GOT3 (cell line): ENCODE data around the gene IL4R.
A peak's percentile ranks its signal among the peaks of the same experiment; 100 is the strongest.
"Not testable (repeated sequence)": the region's sequence is repeated elsewhere in the genome, so short reads cannot be mapped to it uniquely, and the experiment has no call there.

Experiments
- DNase-seq: peaks from one replicate; lab custom pipeline; 2025; ENCODE audit warnings: mixed read lengths; lab: John Stamatoyannopoulos, UW

The IL4R gene

DNA sequence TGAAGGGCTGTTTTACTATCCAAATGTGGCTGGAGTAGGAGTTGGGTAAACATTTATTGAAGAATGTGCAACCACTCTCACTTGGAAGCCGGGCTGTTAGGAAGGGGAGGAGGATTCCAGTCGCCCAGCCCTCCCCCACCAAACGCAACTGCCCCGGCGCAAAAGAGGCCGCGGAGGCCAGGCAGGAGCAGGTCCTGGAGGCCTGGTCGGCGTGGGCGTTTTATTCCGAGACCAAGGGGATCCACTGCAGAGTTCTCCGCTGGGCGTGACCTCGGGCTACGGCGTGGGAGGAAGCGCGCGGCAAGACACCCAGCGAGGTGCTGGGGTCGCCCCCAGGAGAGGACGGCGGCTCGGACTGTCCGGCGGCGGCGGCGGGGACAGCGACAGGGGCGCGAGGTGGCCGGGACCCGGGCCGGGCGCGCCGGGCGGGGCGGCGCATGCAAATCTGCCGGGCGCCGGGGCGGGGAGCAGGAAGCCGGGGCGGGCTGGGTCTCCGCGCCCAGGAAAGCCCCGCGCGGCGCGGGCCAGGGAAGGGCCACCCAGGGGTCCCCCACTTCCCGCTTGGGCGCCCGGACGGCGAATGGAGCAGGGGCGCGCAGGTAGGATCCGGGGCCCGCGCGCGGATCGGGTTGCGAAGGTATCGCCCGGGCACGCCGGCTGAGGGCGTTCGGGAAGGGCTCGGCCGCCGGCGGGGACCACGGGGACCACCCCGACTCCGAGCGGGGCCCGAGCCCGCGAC is at the start of gene IL4R:
IL4R (plus strand) TSS at position 553 of the 739 bp plus-strand sequence. CDS start 26,230 bp downstream, outside the sequence.
- DNase-seq: peak; percentile 54

DNA sequence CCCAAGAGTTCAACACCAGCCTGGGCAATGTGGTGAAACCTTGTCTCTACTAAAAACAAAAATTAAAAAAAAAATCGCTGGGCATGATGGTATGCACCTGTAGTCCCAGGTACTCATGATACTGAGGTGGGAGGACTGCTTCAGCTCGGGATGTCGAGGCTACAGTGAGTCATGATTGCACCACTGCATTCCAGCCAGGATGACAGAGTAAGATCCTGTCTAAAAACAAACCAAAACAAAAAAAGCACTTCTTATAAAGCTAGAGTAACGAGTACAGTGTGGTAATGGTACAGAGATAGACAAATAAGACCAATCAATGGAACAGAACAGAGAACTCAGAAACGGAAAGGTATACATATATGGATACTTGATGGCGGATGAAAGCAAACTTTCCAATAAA is 49.6 kb upstream of the IL4R start:
- no peak for DNase-seq

DNA sequence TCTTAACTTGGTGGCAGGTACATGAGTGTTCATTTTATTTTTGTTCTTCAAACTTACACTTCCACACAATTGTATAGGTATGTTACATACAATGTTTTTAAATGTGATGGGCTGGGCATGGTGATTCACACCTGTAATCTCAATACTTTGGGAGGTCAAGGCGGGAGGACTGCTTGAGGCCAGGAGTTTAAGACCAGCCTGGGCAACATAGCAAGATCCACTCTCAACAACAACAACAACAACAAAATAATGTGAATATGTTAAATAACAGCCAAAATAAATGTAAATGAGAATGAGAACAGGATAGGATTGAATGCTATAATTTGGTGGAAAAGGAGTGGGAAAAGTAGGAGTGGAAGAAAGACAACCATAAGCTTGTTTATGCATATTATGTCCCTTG is 47.8 kb upstream of the IL4R start:
- no peak for DNase-seq

DNA sequence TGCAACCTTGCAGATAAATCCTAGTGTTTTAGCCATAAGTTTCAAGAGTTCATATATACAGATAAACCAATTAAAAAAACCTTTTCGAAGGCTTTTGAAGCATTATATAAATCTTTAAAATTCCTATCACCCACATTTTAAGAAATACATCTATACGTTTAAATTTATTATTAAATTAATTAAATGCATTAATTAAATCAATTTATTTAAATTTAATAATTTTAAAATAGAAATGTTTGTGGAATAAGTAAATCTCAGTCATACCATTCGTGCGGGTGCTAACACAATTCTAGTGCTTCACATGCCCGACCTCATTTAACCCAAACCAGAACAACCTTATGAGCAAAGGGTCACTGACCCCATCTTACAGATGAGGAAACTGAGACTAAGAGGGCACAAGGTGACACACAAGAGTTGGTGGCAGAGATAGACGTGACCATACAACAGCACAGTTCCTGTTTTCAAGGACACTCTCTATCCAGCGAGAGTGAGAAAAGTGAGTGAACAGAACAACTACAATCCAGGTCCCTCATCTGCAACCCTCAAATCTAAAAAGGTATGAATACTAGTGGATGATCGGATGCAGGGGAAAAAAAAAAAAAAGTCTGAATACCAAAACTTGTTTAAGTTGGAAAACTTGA is 46.6 kb upstream of the IL4R start:
- no peak for DNase-seq

DNA sequence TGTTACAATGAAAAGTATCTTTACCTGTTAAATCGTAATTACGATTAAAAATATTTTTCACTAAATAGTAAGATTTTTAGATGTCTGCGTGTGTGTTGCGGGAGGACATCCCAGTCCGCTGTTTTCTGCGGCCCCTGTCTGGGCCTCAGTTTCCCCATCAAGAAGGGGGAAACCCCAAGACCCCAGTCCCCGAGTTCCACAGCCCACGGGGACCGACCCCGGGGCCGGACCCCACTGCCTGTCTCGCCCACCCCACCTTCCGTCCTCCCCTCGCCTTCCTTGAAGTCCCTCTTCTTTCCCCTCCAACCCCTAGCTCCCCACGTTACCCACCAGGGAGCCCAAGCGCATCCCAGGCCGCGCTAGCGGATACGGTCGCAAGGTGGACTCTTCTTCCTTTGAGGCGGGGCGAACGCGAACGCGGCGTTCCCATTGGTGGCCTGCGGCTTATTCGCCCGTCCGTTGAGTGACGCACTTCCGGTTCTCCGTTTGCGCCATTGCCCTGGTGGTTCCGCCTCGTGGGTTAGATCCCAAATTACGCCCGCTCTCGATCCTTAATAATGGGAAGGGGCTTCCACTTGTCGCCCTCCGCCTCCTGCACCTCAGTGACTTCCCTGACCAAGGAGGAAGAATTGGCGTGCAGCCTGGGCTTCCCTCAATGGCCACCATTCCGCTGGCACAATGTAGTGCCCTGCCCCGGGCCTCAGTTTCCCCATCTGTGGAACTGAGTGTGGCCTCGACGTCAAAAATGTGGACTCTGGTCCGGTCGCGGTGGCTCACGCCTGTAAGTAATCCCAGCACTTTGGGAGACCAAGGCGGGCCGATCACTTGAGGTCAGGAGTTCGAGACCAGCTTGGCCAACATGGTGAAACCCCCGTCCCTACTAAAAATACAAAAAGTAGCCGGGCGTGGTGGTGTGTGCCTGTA is 45.1 kb upstream of the IL4R start, which contains the start of gene NSMCE1:
NSMCE1 (minus strand) TSS at position 397 of the 924 bp plus-strand sequence. CDS start 11,202 bp downstream, outside the sequence.
- peak; percentile 87 for DNase-seq

DNA sequence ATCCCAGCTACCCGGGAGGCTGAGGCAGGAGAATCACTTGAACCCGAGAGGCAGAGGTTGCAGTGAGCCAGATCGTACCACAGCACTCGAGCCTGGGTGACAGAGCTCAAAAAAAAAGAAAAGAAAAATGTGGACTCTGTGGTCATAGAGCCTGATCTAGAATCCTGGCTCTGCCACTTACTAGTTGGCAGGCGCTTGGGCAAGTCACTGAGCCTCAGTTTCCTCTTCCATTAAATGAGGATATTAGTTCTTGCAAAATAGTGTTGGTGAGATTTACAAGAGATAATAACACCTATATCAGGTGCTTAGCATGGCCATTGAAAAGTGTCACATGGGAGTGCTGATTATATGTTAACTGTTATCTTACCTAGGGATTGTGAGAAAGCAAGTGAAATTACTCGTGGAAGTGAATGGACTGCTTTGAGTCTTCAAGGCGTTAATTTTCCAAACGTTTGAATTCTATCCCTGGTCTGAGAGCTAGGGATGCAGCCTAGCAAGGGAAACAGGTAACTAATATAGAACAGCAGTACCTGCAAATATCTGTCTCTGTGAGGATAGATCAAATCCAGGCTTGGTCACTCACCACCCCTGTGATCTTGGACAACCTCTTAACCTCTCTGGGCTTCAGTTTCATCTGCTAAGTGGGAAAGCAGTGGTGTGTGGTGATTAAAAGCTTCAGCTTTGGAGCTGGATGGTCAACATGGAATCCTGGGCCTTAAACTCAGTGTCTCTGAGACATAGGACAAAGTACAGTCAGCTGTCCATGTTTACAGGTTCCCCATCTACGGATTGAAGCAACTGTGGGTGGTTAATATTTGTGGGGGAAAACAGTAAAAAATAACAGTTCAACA is 44.2 kb upstream of the IL4R start:
- no peak for DNase-seq

DNA sequence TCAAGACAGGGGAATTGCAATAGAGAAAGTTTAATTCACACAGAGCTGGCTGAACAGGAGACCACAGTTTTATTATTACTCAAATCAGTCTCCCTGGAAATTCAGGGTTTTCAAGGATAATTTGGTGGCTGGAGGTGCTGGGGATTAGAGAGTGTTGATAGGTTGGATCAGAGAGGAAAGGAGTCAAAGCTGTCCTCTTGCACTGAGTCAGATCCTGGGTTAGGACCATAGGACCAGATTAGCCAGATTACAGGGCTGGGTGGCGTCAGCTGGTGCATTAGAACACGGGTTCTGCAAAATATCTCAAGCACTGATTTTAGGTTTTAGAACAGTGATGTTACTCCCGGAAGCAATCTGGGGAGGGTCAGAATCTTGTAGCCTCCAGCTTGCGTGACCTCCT is 43.4 kb upstream of the IL4R start:
- no peak for DNase-seq

DNA sequence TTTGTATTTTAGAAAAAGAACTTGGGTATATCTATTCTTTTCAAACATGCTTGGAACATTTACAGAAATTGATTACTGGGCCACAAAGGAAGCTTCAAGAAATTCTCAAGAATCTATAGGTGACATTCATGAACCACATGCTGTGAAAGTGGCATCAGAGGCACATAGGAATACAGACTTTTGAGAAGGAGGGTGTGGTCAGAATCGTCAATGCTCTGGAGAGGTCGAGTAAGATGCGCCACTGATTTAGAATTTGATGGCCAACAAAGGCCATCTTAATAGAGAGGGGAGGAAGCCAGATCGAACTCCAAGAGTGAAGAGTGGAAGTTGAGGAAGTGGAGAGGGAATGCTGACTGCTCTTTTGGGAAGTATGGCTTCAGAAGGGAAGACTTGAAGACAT is 41.7 kb upstream of the IL4R start:
- DNase-seq: no peak

DNA sequence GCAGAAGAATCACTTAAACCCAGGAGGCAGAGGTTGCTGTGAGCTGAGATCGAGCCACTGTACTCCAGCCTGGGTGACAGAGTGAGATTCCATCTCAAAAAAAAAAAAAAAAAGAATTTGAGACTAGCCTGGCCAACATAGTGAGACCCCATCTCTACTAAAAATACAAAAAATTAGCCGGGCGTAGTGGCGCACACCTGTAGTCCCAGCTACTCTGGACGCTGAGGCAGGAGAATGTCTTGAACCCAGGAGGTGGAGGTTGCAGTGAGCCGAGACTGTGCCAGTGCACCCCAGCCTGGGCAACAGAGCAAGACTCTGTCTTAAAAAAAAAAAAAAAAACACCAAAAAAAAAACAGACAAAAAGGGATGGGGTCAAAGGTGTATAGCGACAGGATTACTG is 41.1 kb upstream of the IL4R start:
- DNase-seq: not testable (repeated sequence)

DNA sequence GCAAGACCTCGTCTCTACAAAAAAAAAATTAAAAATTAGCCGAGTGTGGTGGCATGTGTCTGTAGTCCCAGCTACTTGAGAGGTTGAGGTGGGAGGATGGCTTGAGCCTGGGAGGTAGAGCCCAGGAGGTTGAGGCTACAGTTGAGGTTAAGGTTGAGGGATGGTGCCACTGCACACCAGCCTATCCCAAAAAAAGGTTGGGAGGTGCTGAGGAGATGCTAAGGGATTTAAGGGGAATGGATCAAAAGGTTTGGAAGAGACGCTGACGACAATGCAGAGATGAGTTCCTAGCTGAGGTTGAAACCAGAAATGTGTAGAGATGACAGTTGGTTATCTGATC is 40.5 kb upstream of the IL4R start:
- DNase-seq: no peak

DNA sequence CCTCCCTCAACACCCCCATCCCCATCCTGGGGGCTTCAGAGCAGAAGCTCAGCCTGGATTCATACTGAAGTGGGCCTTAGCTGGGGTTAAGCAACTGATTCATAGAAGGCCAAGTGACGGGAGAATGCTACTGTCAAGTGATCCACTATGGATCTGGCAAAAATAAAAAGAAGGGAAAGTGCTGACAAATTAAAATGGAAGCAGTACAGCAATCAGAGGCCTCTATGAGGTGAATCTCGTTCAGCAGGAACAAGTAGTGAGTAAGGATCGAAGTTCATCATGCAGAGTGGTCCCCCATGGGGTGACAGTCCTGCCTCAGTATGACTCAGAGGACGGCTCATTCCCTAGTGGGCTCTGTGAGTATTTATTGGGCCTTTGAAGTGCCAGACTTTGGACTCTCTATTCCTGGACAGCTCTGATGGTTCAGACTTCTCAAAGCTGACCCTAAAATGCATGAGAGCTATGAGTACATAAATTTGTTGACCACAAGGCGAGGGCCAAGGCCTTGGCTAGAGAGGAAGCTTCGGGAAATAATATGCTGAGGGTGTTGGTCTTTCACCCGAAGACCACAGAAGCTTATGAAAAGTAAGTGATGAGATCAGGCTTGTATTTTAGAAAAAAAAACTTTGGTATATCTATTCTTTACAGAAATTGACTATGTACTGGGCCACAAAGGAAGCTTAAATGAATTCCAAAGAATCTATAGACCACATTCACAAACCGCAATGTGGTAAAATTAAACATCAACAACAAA is 39.9 kb upstream of the IL4R start:
- no peak for DNase-seq

DNA sequence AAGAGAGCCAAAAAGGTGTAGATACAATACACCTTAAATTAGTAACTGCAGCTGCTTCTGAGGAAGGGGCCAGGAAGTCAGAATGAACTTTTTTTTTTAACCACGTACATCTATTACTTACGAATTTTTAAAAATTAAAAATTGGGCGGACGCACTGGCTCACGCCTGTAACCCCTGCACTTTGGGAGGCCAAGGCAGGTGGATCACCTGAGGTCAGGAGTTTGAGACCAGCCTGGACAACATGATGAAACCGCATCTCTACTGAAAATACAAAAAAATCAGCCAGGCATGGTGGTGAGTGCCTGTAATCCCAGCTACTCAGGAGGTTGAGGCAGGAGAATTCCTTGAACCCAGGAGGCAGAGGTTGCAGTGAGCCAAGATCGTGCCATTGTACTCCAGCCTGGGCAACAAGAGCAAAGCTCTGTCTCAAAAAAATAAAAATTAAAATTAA is 39.3 kb upstream of the IL4R start:
- not testable (repeated sequence) for DNase-seq

DNA sequence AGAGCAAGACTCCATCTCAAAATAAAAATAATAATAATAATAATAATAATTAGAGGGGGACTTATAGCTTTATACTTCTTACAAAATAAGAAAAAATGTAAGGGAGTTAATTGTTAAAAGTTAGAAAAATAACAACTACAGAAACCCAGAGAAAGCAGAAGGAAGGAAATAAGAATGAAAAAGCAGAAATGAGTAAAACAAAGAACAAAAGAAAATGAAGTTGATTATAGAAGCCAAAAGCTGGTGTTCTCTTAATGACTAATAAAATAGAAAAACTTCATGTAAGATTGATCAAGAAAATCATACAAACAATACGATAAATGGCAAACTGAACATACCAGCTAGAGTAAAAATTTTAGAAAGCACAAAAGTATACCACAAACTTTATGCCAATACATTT is 38.4 kb upstream of the IL4R start:
- no peak for DNase-seq

DNA sequence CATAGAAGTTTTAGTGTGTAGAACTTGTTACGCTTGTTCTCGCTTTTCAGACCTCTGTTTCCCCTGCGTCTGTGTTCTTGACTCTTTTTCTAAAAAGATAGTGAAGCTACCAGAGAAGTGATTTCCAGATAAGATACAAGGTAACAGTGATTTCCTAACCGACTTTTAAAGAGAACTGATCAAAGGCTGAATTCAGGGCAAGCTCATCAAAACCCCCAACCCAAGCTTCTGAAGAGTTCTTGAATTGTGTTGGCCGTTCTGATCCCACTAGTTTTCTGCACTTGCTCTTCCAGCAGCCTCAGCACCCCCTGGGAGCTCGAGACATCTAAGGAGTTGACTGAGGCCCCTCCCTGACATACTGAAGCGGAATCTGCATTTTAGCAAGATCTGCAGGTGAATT is 32.5 kb upstream of the IL4R start:
- DNase-seq: no peak

DNA sequence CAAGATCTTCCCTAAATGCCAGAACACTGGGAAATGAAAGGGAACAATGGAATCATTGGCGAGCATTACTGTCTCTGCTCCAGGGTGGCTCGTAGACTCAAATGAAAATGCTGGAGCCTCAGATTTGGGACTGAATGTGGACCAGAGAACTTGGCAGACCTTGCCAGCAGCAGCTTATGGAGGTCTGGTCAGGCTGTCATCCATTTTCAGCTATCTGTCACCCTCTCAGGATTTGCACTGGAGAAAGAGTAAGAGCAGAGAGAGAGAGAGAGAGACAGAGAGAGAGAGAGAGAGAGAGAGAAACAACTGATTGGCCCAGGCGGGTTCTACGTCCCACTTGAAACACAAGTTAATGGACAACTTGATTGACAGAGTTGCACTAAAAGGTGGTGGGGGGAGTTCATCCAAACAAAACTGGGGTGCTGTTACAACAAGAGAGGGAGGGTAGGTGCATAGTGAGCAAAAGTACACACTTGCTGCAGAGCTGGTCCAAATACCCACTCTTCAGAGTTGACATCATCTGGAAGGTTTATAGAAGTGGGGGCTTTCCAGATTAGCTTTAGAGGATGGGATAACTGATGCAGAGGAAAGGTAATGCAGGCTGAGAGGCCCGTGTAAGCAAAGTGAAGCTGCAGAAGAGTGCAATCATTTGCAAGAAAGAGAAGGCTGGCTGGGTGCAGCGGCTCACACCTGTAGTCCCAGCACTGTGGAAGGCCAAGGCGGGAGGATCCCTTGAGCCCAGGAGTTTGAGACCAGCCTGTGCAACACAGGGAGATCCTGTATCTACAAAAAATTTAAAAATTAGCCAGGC is 28.7 kb upstream of the IL4R start:
- no peak for DNase-seq

DNA sequence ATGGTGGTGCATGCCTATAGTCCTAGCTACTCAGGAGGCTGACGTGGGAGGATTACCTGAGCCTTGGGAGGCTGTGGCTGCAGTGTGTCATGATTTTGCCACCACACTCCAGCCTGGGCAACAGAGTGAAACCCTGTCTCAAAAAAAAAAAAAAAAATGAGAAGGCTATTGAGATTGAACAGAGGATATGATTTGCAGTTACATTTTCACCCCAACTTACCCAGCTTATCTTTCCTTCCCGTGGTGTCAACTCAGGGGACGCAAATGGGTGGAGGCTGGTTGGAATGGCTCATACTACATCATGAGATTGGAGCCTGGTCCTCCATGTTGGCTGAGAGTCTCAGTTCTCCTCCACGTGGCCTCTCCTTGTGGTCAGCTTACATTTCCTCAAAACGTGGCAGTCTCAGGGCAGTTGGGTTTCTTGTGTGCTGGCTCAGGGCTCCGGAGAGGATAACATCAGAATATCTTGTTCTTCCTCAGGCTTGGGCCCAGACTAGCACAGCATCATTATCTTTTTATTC is 28.0 kb upstream of the IL4R start:
- DNase-seq: no peak

DNA sequence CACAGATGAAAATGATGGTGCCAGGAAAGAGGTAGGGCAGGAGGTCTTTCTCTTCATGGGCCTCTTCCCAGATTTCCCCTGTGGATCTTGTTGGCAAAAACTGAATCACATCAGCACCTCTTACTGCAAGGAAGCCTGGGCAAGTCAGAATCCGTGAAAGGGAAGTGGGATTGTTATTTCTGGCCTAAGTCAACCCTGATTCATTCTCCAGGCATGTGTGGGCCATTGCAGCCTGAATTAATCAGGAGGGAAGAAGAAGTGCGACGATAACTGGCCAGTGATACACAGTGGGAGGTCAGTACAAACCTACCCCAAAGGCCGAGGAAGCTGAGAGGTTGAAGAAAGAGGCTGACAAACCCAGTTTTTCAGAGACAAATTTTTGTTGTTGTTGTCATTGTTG is 27.3 kb upstream of the IL4R start:
- no peak for DNase-seq

DNA sequence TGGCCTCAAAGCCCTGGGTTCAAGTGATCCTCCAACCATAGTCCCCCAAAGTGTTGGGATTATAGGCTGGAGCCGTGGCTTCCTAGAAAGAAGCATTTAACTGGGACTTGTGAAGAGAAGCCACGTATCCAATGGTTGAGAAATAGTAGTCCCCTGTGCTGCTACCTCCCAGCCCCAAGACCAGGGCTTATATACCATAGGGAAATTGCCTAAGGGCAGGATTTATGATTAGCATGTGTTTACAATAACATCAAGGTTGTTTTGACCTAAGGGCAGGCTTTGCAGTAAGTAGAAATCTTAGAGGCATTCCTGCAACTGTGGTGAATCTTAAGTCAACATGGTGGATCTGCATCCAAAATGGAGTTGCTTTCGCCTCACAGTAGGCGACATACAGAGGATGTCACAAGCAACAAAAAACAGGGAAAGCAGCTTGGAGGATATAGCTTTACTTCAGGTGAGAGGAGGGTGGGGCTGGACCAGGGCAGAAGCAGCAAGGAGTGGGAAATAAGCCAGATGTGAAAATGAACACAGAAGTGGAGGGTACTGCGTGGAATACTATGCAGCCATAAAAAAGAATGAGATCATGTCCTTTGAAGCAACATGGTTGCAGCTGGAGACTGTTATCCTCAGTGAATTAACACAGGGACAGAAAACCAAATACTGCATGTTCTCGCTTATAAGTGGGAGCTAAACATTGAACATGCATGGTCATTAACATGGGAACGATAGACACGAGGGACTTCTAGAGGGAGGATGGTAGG is 26.5 kb upstream of the IL4R start:
- no peak for DNase-seq

DNA sequence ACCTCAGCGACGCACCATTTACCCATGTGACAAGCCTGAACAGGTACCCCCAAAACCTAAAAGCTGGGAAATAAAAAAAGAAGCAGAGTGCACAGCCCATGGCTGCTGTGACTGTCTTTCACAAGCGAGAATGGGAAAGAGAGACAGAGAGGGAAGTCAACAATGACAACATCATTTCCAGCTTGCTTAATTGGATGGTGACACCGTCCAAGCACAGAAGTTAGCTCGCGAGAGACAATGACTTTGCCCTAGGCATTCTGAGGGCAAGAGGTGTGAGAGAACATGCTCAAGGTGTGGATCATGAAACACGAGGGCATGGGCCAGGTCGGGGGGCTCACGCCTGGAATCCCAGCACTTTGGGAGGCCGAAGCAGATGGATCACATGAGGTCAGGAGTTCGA is 25.9 kb upstream of the IL4R start:
- no peak for DNase-seq
